HAP-1 (cell line): ENCODE results near the gene HERC3.
A peak's percentile ranks its signal among the peaks of the same experiment; 100 is the strongest.

ENCODE experiments used
- DNase-seq, 2 experiments: peaks; one replicate each; pipeline ENCODE4 v3.0.0-alpha.2; 2016 to 2020; ENCODE audit warnings: low spot score in 2 of 2
- H3K27me3 ChIP-seq: fragments of 250-450 bp; sonication (Bioruptor Pico); 2 replicates; pipeline ENCODE4 v1.5.1; 2020; ENCODE audit warnings: low read depth, mild to moderate bottlenecking, moderate library complexity
- H3K36me3 ChIP-seq: fragments of 250-450 bp; sonication (Bioruptor Pico); replicated peaks from 2 replicates; pipeline ENCODE4 v1.5.1; 2020; ENCODE audit warnings: mild to moderate bottlenecking
- H3K4me1 ChIP-seq: fragments of 250-450 bp; sonication (Bioruptor Pico); 2 replicates; pipeline ENCODE4 v1.5.1; 2020; ENCODE audit warnings: mild to moderate bottlenecking
- H3K4me3 ChIP-seq: fragments of 250-450 bp; sonication (Bioruptor Pico); 2 replicates; pipeline ENCODE4 v1.5.1; 2020; ENCODE audit warnings: mild to moderate bottlenecking, moderate library complexity
- H3K9me3 ChIP-seq: fragments of 250-450 bp; sonication (Bioruptor Pico); 2 replicates; pipeline ENCODE4 v1.5.1; 2020; ENCODE audit warnings: mild to moderate bottlenecking, moderate library complexity
- in situ Hi-C: fragments of 300-500 bp; cut with MboI; formaldehyde crosslinking; loops from 3 replicates; pipeline ENCODE4 v1.14.3; 2020; ENCODE audit warnings: low sequenced_read_pairs, inconsistent platforms, mixed read lengths

The HERC3 gene

DNA sequence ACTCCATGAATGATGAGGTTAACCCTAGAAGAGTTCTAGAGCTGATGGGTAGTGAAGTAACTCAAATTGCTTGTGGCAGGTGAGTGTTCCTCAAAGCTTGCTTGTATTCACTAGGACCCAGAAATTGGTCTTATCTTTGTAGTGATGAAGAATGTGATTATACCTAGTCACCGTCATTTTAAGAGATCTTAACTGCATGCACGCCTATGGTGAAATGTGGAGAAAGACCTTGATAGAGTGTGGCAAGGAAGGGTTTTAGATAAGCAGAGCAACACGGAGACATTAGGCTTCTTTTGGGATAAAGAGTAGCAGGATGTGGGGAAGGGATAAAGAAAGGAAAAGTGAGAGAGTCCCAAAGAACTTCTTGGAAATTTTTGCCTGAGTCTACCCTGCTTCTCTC is 62.9 kb downstream of the HERC3 start:
- Histone ChIP-seq H3K4me1 (no peaks in the 10 kb centered on the region), H3K27me3 (no peaks in the 10 kb centered on the region), H3K4me3 (no peak overlapping the region), H3K9me3 (no peaks in the 10 kb centered on the region), H3K36me3 (no peaks in the 10 kb centered on the region)
- DNase-seq: no peak
- in situ Hi-C loops: no loop called here

DNA sequence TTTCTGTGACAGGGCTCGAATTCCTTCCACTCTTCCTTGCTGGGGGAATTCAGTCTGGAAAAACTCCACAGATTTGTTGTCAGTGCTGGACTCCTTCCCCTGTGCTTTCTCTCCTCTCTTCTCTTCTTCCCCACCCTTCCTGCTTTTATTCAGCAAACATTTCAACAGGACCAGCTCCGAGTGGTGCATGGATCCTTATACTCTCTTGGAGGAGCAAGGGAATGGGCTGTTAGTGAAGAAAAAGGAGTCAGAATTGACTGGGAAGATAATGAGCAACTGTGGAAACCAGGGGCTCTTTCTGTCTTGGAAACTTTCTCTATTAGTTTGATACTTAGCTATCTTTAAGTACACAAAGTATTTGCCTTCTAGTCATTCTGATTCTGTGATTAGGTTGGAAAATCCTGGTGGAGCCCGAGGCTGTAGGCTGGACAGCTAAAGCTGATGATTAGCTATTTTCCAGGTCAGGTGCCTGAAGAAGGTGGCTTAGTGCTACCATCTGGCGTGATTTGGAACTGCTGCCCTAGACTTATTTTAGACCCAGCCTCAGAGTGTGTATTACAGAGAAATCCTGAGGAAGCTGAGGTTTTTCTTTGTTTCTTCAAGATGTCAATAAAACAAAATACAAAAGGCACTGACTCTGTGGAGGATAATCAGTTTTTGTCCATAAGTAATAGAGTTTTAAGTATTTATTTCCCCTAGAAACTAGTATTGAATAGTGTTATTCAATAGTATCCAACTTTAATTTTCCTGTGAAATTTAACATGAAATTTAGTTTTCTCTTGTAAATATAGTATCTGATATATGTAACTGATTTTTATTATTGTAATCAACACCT is 67.0 kb downstream of the HERC3 start:
- H3K4me3 ChIP-seq: no peak overlapping the region
- in situ Hi-C loops: no loop called here
- peak; percentile 56 to 69 for DNase-seq
- H3K36me3 ChIP-seq: no peaks in the 10 kb centered on the region
- no peaks in the 10 kb centered on the region for H3K9me3 ChIP-seq
- no peaks in the 10 kb centered on the region for H3K4me1 ChIP-seq
- H3K27me3 ChIP-seq: no peaks in the 10 kb centered on the region

DNA sequence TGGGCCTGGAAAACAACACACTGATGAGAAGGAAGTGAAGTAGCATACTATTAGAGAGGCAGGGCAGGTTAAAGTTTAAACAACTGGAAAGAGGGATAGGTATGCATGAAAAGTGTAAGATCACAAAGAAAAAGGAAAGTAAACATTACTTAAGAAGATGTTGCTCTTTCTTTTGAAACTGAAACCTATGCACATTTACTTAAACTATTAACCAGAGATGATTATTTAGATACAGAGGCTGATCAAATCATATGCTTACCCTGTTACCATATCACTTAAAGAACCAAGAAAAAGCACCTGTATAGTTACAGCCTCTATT is 67.6 kb downstream of the HERC3 start:
- no peaks in the 10 kb centered on the region for H3K27me3 ChIP-seq
- DNase-seq: no peak
- H3K9me3 ChIP-seq: no peaks in the 10 kb centered on the region
- H3K4me3 ChIP-seq: no peak overlapping the region
- H3K4me1 ChIP-seq: no peaks in the 10 kb centered on the region
- in situ Hi-C loops: loop anchor here (5.0 kb wide), 1 partner anchor 133 kb away; no protein-coding TSS in a partner anchor
- H3K36me3 ChIP-seq: no peaks in the 10 kb centered on the region

DNA sequence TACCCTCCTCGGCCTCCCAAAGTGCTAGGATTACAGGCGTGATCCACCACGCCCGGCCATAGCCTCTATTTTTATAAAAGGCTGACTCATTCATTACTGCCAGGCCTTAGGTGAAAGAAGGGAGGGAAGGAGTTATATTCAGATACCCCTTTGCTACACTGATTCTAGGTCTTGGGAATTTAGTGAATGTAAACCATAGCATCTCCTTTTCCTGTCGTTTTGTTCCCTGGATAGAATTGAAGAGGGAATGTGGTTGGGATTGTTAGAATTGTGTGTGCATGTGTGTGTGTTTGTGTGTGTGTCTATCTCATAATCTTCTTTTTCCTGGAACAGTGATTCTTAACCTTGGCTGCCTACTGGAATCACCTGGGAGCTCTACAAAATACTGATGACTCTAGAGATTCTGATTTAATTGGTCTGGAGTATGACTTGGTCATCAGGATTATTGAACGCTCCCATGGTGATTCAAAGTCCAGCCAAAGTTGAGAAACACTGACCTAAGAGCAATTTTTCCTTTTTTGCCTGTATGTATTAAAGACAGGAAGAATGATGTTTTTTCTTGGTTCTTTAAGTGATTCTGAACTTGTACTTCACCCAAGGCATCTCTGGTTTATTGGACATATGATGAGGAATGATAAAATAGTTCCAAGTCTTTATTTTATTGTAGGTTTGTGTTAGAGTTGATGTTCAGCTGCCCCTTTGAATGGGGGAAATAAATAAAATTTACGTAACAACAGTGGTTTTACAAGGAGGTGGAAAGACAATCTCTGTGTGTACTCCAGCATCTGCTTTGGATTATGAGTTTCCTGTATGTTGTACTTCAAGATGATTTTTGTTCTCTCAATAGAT is 68.4 kb downstream of the HERC3 start:
- in situ Hi-C loops: loop anchor here (5.0 kb wide), 1 partner anchor 133 kb away; no protein-coding TSS in a partner anchor
- Histone ChIP-seq H3K36me3 (no peaks in the 10 kb centered on the region), H3K9me3 (no peaks in the 10 kb centered on the region), H3K4me3 (no peak overlapping the region), H3K4me1 (no peaks in the 10 kb centered on the region), H3K27me3 (no peaks in the 10 kb centered on the region)
- no peak for DNase-seq

DNA sequence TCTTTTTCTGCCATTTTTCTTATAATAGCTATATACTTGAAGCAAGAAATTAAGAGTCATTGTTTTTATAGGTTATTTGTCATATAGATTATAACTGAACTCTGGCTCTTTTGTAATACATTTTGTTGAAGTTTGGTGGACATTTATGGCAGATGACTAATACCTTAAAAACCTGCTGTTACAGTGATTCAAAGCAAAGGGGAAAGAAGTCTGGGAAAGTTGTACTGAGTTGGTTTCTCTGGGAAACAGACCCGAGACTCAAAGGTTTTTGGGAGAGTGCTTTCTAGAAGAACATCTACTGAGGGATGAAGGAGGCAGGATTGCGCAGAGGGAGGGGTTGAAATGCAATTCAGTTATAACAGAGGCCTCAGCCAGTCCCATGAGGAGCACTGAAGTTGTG is 69.5 kb downstream of the HERC3 start:
- H3K9me3 ChIP-seq: no peaks in the 10 kb centered on the region
- no peak overlapping the region for H3K4me3 ChIP-seq
- no peaks in the 10 kb centered on the region for H3K36me3 ChIP-seq
- in situ Hi-C loops: loop anchor here (5.0 kb wide), 1 partner anchor 134 kb away; no protein-coding TSS in a partner anchor
- no peaks in the 10 kb centered on the region for H3K4me1 ChIP-seq
- H3K27me3 ChIP-seq: no peaks in the 10 kb centered on the region
- DNase-seq: no peak

DNA sequence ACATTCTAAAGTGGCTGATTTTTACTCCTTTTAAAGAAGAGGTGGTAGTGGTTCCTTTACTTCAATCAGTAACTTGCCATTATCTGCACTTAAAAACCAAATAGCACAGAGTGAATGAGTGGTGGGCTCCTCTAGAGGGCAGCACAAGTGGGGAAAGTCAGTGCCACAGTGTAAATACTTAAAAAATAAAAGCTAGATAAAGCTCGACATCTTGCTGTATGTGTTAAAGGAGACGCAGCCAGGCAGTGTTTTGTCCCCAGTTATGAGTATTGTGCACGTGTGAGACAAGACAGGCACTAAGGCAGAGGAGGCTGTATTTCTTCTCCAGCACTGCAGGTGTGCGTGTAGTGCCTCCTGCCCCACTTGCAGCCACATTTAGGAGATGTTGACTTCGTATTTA is 80.7 kb downstream of the HERC3 start:
- no peaks in the 10 kb centered on the region for H3K36me3 ChIP-seq
- DNase-seq: peak; percentile 50 to 68
- H3K4me1 ChIP-seq: no peaks in the 10 kb centered on the region; the same call in 1 of the 2 replicates
- no peak overlapping the region for H3K4me3 ChIP-seq
- H3K27me3 ChIP-seq: no peaks in the 10 kb centered on the region
- H3K9me3 ChIP-seq: no peaks in the 10 kb centered on the region
- in situ Hi-C loops: no loop called here

DNA sequence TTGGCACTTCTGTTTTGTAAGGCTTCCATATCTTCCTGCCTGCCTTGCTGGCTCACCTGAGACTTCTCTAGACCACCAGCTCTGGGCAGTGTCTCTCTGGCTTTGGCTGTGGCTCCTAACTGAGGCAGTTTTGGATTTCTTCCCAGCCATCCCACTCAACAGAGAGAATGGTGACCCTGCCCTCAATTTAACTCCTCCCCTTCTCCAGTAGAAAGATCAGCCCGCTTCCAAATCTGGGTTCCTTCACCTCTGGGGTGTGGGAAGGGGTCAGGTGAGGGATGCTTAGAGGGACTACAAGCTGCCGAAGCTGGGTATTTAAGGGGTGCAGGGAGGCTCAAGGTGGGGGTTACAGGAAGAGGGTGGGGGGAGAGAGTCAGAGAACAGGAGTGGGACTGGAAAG is 81.6 kb downstream of the HERC3 start:
- Histone ChIP-seq H3K4me1 (no peaks in the 10 kb centered on the region; the same call in 1 of the 2 replicates), H3K27me3 (no peaks in the 10 kb centered on the region), H3K36me3 (no peaks in the 10 kb centered on the region), H3K4me3 (no peak overlapping the region), H3K9me3 (no peaks in the 10 kb centered on the region)
- in situ Hi-C loops: no loop called here
- no peak for DNase-seq

DNA sequence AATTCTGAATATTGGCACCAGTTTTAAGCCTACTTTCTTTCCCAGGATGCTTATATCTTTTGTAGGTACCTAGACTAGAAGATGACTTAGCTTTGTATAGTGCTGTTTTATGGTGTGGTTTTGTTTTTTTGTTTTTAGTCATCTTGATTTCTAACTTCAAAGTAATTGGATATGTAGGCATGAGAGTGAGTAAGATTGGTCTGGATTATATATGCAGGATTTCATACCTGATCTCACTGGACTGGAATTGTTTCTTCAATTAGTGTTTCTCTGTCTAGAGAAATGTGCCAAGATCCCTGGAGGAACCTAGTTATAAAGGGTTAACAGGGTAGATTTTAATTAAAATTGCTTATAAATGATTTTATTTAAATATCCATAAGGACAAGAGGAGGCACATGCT is 82.3 kb downstream of the HERC3 start:
- no peaks in the 10 kb centered on the region for H3K27me3 ChIP-seq
- no peak overlapping the region for H3K4me3 ChIP-seq
- H3K4me1 ChIP-seq: no peaks in the 10 kb centered on the region; the same call in 1 of the 2 replicates
- in situ Hi-C loops: no loop called here
- H3K9me3 ChIP-seq: no peaks in the 10 kb centered on the region
- no peaks in the 10 kb centered on the region for H3K36me3 ChIP-seq
- no peak for DNase-seq

DNA sequence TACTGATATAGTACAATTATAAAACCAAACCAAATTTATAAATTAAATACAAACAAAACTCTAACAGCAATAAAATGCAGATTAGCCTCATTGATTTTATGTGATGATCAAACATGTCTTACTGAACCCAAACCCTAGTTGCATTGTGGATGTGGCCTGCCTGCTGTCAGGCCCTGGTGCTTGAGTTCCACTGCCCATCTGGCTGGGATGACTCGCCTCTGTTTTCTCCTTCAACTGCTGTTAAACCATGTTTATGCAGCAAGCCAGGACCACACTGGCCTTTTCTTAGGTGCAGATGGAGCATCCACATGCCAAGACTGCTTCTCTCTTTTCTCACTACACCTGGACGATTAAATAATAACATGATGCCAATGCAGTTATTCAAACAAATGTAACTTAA is 82.7 kb downstream of the HERC3 start:
- no peak for DNase-seq
- Histone ChIP-seq H3K4me3 (no peak overlapping the region), H3K4me1 (peaks cover 4% of the 10 kb centered on the region), H3K27me3 (no peaks in the 10 kb centered on the region), H3K36me3 (no peaks in the 10 kb centered on the region), H3K9me3 (no peaks in the 10 kb centered on the region)
- in situ Hi-C loops: no loop called here

DNA sequence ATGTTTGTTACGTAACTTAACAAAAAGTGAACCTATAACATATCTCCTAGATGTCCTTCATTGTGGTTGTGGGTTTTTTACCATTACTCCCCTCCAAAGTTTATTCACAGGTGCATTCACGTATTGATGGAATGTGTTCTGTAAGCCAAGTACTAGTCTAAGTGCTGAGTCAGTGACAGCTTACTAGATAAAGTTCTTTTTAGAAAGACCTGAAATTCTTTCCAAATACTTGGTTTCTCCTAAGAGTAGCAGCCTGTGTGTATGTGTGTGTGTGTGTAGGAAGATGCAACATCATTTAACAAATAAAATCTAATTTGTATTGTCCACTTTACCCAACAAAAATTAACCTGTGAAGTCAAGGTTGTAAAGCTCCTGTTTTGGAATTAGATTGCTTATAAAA is 83.3 kb downstream of the HERC3 start:
- in situ Hi-C loops: no loop called here
- DNase-seq: no peak
- Histone ChIP-seq H3K4me3 (no peak overlapping the region), H3K4me1 (peaks cover 5% of the 10 kb centered on the region), H3K27me3 (no peaks in the 10 kb centered on the region), H3K9me3 (no peaks in the 10 kb centered on the region), H3K36me3 (no peaks in the 10 kb centered on the region)

DNA sequence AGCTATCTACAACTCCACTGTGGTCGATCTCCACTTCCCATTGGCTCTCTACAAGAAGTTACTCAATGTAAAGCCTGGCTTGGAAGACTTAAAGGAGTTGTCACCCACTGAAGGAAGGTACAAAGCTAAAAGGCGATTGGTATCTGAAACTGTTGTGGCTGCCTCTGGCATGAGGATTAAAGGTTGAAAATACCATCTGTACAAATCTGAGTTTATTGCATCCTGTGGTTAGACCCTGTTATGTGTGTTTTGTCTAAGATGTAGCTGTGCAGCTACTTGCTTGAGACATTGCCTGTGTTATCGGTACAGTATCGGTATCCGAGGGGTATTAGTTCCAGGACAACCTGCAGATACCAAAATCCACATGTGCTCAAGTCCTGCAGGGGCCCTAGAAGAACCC is 88.9 kb downstream of the HERC3 start:
- Histone ChIP-seq H3K9me3 (no peaks in the 10 kb centered on the region), H3K4me1 (peaks cover 5% of the 10 kb centered on the region), H3K4me3 (no peak overlapping the region), H3K27me3 (no peaks in the 10 kb centered on the region), H3K36me3 (no peaks in the 10 kb centered on the region)
- no peak for DNase-seq
- in situ Hi-C loops: no loop called here

DNA sequence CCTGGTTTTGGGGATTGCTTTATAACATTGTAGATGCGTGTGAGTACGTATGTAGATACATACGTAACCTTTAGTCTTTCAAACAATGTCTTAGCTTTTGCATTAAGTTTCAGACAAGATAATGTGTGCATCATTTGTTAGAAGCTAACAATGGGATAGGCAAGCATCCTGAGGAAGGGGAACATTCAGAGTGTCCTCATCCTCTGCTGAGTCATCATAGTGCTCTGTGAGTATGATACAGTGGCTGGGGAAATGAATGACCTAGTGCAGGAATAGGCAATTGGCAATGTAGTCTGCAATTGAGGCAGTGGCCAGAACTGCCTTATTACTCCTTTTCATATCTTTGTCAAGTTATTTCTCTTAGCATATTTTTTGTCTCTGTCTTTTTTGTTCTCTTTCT is 98.1 kb downstream of the HERC3 start:
- Histone ChIP-seq H3K4me1 (no peaks in the 10 kb centered on the region), H3K9me3 (no peaks in the 10 kb centered on the region), H3K4me3 (no peak overlapping the region), H3K27me3 (no peaks in the 10 kb centered on the region), H3K36me3 (no peaks in the 10 kb centered on the region)
- no peak for DNase-seq
- in situ Hi-C loops: no loop called here

DNA sequence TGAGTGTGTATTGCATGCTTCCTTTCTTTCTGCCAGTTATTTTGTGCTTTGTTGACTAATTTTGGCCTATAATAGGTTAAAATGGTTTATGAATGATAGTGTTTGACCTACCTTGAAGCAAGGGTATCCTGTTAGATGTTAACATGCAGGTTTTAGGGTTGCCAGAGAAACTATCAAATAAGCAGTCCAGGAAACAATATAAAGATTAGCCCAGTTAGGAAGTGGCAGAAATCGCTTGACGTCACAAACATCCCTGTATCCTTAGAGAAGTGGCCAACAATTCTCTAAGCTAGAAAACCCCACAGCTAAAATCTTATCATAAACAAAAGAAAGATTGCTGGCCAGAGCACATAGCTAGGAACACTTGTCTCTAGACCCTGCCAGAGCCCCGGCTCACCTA is 101.5 kb downstream of the HERC3 start:
- Histone ChIP-seq H3K27me3 (no peaks in the 10 kb centered on the region), H3K4me3 (no peak overlapping the region), H3K36me3 (no peaks in the 10 kb centered on the region), H3K4me1 (peaks cover 6% of the 10 kb centered on the region; the same call in 1 of the 2 replicates), H3K9me3 (no peaks in the 10 kb centered on the region)
- no peak for DNase-seq
- in situ Hi-C loops: no loop called here

DNA sequence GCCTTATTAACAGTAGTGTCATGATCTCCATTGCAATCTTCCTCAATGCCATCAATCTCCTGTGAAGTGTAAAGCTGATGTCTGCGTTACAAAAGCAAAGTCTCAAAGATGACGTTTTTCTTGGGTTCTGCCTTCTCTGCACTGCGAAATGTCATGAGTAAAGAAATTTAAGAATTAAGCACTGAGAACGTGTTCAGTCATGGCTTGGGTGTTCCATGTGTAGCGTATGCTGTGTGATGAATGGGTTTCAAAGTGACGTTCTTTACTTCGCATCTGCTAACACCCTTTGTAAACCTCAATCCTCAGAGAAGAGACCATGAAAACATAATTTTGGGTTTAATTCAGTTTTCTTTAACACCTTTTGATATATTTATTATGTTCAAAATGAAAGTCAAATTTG is 104.3 kb downstream of the HERC3 start:
- Histone ChIP-seq H3K36me3 (no peaks in the 10 kb centered on the region), H3K4me3 (peak overlapping the region; percentile 79), H3K4me1 (peaks cover 6% of the 10 kb centered on the region; the same call in 1 of the 2 replicates), H3K9me3 (no peaks in the 10 kb centered on the region), H3K27me3 (no peaks in the 10 kb centered on the region)
- no peak for DNase-seq
- in situ Hi-C loops: no loop called here
